HepG2 (cell line): ENCODE results near the gene RPS15A.
"Not testable (repeated sequence)": the region's sequence is repeated elsewhere in the genome, so short reads cannot be mapped to it uniquely, and the experiment has no call there.

ENCODE experiments used
- JUNB ChIP-seq: sonication (generic); formaldehyde crosslinking; IDR thresholded peaks from 2 replicates; pipeline ENCODE4 v1.8.0; 2022; ENCODE audit warnings: missing genetic modification reagents, mild to moderate bottlenecking, borderline replicate concordance
- MAFK ChIP-seq, 2 experiments: IDR thresholded peaks in 1 of 2; conservative IDR thresholded peaks in 1 of 2; 2 replicates each; pipeline ENCODE4 v1.6.1; 2011; ENCODE audit warnings: improper control_type of control experiment in 2 of 2, low read length in 2 of 2
- SP1 ChIP-seq, 2 experiments: fragments of 450-650 bp in 1 of 2; sonication (generic) in 1 of 2; formaldehyde crosslinking in 1 of 2; IDR thresholded peaks; 2 replicates each; pipeline versions ENCODE4 v1.4.0 to v1.6.1; 2016 to 2020; ENCODE audit warnings: missing genetic modification reagents in 1 of 2
- THAP11 ChIP-seq: IDR thresholded peaks from 2 replicates; pipeline ENCODE4 v1.6.1; 2016; ENCODE audit warnings: missing biosample characterization, missing genetic modification reagents
- ZNF18 ChIP-seq: sonication (generic); formaldehyde crosslinking; IDR thresholded peaks from 2 replicates; pipeline ENCODE4 v1.8.0; 2022; ENCODE audit warnings: mild to moderate bottlenecking, missing genetic modification reagents; ENCODE audit not compliant: insufficient replicate concordance
- TF ChIP-seq, protein P1 (sequence below): sonication (generic); formaldehyde crosslinking; IDR thresholded peaks from 2 replicates; pipeline ENCODE4 v1.5.0; 2020; ENCODE audit warnings: mild to moderate bottlenecking, missing genetic modification reagents, moderate library complexity

DNA sequence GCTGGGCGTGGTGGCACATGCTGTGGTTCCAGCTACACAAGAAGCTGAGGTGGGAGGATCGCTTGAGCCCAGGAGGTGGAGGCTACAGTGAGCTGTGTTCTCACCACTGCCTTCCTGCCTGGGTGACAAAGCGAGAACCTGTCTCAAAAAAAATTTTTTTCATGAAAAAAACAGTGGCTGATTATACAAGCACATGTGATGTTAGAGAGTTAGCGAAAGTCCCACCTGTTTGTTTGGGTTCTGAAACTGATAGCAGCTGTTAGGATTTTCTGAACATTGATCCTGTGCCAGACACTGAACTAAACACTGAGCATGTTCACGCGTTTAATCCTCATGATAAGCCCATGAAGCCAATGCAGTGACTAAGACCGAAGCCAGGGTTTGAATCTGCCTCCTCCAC lies 22.9 kb downstream of the RPS15A start:
- TF ChIP-seq, protein P1, sequence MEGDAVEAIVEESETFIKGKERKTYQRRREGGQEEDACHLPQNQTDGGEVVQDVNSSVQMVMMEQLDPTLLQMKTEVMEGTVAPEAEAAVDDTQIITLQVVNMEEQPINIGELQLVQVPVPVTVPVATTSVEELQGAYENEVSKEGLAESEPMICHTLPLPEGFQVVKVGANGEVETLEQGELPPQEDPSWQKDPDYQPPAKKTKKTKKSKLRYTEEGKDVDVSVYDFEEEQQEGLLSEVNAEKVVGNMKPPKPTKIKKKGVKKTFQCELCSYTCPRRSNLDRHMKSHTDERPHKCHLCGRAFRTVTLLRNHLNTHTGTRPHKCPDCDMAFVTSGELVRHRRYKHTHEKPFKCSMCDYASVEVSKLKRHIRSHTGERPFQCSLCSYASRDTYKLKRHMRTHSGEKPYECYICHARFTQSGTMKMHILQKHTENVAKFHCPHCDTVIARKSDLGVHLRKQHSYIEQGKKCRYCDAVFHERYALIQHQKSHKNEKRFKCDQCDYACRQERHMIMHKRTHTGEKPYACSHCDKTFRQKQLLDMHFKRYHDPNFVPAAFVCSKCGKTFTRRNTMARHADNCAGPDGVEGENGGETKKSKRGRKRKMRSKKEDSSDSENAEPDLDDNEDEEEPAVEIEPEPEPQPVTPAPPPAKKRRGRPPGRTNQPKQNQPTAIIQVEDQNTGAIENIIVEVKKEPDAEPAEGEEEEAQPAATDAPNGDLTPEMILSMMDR (CRISPR knock-in tag): not testable (repeated sequence)
- TF ChIP-seq THAP11 (CRISPR knock-in tag); MAFK (conservative IDR thresholded peaks at IDR 0.05 in 1 of 2, IDR thresholded peaks at IDR 0.05 in 1 of 2; ENCODE audit: low read length in 2 of 2); SP1 (IDR thresholded peaks at IDR 0.05); SP1 (CRISPR knock-in tag; IDR thresholded peaks at IDR 0.05); JUNB (CRISPR knock-in tag); ZNF18 (CRISPR knock-in tag): not testable (repeated sequence)
